HEK293 (cell line): Measurements from ENCODE around the gene NELFB.

Source experiments
- BCL11B ChIP-seq: fragments of 450-650 bp; formaldehyde crosslinking; IDR thresholded peaks from 2 replicates; pipeline ENCODE4 v1.5.1; 2016; ENCODE audit warnings: low read depth, missing biosample characterization, missing genetic modification characterization
- EGR2 ChIP-seq: fragments of 450-650 bp; formaldehyde crosslinking; IDR thresholded peaks from 2 replicates; pipeline ENCODE4 v1.5.1; 2016; ENCODE audit warnings: low read depth, missing biosample characterization, missing genetic modification characterization
- GLIS1 ChIP-seq: fragments of 450-650 bp; formaldehyde crosslinking; IDR thresholded peaks from 2 replicates; pipeline ENCODE4 v1.5.1; 2016; ENCODE audit warnings: missing biosample characterization, missing genetic modification characterization
- GLIS2 ChIP-seq: fragments of 450-650 bp; formaldehyde crosslinking; IDR thresholded peaks from 2 replicates; pipeline ENCODE4 v1.5.1; 2016; ENCODE audit warnings: missing biosample characterization, missing genetic modification characterization
- PRDM1 ChIP-seq: fragments of 450-650 bp; formaldehyde crosslinking; IDR thresholded peaks from 2 replicates; pipeline ENCODE4; 2016; ENCODE audit warnings: missing biosample characterization, missing genetic modification characterization
- RBAK ChIP-seq: fragments of 450-650 bp; formaldehyde crosslinking; IDR thresholded peaks from 2 replicates; pipeline ENCODE4 v1.5.1; 2016; ENCODE audit warnings: missing biosample characterization, missing genetic modification characterization
- ZNF138 ChIP-seq: fragments of 450-650 bp; formaldehyde crosslinking; IDR thresholded peaks from 2 replicates; pipeline ENCODE4 v1.5.1; 2016; ENCODE audit warnings: missing biosample characterization, missing genetic modification characterization, borderline replicate concordance
- ZNF18 ChIP-seq: fragments of 450-650 bp; formaldehyde crosslinking; IDR thresholded peaks from 2 replicates; pipeline ENCODE4 v1.5.1; 2016; ENCODE audit warnings: missing biosample characterization, missing genetic modification characterization
- ZNF214 ChIP-seq: fragments of 450-650 bp; formaldehyde crosslinking; IDR thresholded peaks from 2 replicates; pipeline ENCODE4 v1.5.1; 2017; ENCODE audit warnings: missing biosample characterization, mild to moderate bottlenecking, missing genetic modification characterization, borderline replicate concordance
- ZNF221 ChIP-seq: fragments of 450-650 bp; formaldehyde crosslinking; IDR thresholded peaks from 2 replicates; pipeline ENCODE4 v1.5.1; 2017; ENCODE audit warnings: missing biosample characterization, missing genetic modification characterization, borderline replicate concordance
- ZNF341 ChIP-seq: fragments of 450-650 bp; formaldehyde crosslinking; IDR thresholded peaks from 2 replicates; pipeline ENCODE4; 2016; ENCODE audit warnings: low read depth, missing biosample characterization, missing genetic modification characterization
- ZNF366 ChIP-seq: fragments of 450-650 bp; formaldehyde crosslinking; conservative IDR thresholded peaks from 2 replicates; pipeline ENCODE4 v1.5.1; 2016; ENCODE audit warnings: missing biosample characterization, missing genetic modification characterization
- ZNF514 ChIP-seq: fragments of 450-650 bp; formaldehyde crosslinking; IDR thresholded peaks from 2 replicates; pipeline ENCODE4 v1.5.1; 2016; ENCODE audit warnings: missing biosample characterization, missing genetic modification characterization
- ZNF529 ChIP-seq: fragments of 450-650 bp; formaldehyde crosslinking; IDR thresholded peaks from 2 replicates; pipeline ENCODE4 v1.5.1; 2017; ENCODE audit warnings: missing genetic modification characterization, missing biosample characterization; ENCODE audit not compliant: insufficient replicate concordance
- ZNF561 ChIP-seq: fragments of 450-650 bp; IDR thresholded peaks from 2 replicates; pipeline ENCODE4 v1.5.1; 2018; ENCODE audit warnings: missing biosample characterization, missing genetic modification characterization, borderline replicate concordance
- ZNF645 ChIP-seq: fragments of 450-650 bp; formaldehyde crosslinking; IDR thresholded peaks from 2 replicates; pipeline ENCODE4; 2016; ENCODE audit warnings: missing biosample characterization, missing genetic modification characterization
- ZNF654 ChIP-seq: fragments of 450-650 bp; formaldehyde crosslinking; IDR thresholded peaks from 2 replicates; pipeline ENCODE4 v1.5.1; 2016; ENCODE audit warnings: low read depth, missing biosample characterization, missing genetic modification characterization
- ZNF701 ChIP-seq: fragments of 450-650 bp; formaldehyde crosslinking; IDR thresholded peaks from 2 replicates; pipeline ENCODE4 v1.5.1; 2016; ENCODE audit warnings: missing biosample characterization, missing genetic modification characterization
- ZNF704 ChIP-seq: fragments of 450-650 bp; formaldehyde crosslinking; IDR thresholded peaks from 2 replicates; pipeline ENCODE4 v1.5.1; 2016; ENCODE audit warnings: missing biosample characterization, missing genetic modification characterization
- ZNF792 ChIP-seq: fragments of 450-650 bp; formaldehyde crosslinking; IDR thresholded peaks from 2 replicates; pipeline ENCODE4 v1.5.1; 2016; ENCODE audit warnings: missing biosample characterization, missing genetic modification characterization
- TF ChIP-seq, protein P1 (sequence below): fragments of 450-650 bp; formaldehyde crosslinking; IDR thresholded peaks from 2 replicates; pipeline ENCODE4 v1.5.1; 2016; ENCODE audit warnings: missing biosample characterization, missing genetic modification characterization
- TF ChIP-seq, protein P2 (sequence below): fragments of 450-650 bp; formaldehyde crosslinking; optimal IDR thresholded peaks from 2 replicates; pipeline ENCODE3; 2016; ENCODE audit warnings: missing biosample characterization, mild to moderate bottlenecking, missing genetic modification characterization

Gene NELFB

GRCh38 chr9:137236936-137237421 is 18.1 kb upstream of the NELFB start (continued):
- TF ChIP-seq RBAK (tag by site-specific recombination) (no peak), ZNF221 (tag by site-specific recombination) (no peak), GLIS1 (peak; percentile 97), BCL11B (tag by site-specific recombination) (no peak), ZNF214 (tag by site-specific recombination) (no peak), ZNF529 (tag by site-specific recombination) (no peak), ZNF654 (no peak), EGR2 (tag by site-specific recombination) (no peak), GLIS2 (peak; percentile 75), ZNF561 (tag by site-specific recombination) (no peak), ZNF645 (0 out of 2 replicates have a peak, but pooled peaks have one; percentile 4), ZNF18 (tag by site-specific recombination) (no peak), ZNF366 (tag by site-specific recombination) (no peak), ZNF341 (no peak), ZNF701 (tag by site-specific recombination) (no peak), ZNF792 (tag by site-specific recombination) (no peak), ZNF138 (tag by site-specific recombination) (no peak), PRDM1 (tag by site-specific recombination) (no peak), ZNF704 (no peak), ZNF514 (tag by site-specific recombination) (no peak)
- TF ChIP-seq, protein P1, sequence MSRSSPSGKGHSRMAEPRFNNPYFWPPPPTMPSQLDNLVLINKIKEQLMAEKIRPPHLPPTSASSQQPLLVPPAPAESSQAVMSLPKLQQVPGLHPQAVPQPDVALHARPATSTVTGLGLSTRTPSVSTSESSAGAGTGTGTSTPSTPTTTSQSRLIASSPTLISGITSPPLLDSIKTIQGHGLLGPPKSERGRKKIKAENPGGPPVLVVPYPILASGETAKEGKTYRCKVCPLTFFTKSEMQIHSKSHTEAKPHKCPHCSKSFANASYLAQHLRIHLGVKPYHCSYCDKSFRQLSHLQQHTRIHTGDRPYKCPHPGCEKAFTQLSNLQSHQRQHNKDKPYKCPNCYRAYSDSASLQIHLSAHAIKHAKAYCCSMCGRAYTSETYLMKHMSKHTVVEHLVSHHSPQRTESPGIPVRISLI (tag by site-specific recombination): no peak
- TF ChIP-seq, protein P2, sequence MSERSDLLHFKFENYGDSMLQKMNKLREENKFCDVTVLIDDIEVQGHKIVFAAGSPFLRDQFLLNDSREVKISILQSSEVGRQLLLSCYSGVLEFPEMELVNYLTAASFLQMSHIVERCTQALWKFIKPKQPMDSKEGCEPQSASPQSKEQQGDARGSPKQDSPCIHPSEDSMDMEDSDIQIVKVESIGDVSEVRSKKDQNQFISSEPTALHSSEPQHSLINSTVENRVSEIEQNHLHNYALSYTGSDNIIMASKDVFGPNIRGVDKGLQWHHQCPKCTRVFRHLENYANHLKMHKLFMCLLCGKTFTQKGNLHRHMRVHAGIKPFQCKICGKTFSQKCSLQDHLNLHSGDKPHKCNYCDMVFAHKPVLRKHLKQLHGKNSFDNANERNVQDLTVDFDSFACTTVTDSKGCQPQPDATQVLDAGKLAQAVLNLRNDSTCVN: no peak
